ENCODE results near the gene IL1F10.

Gene IL1F10, protein sequence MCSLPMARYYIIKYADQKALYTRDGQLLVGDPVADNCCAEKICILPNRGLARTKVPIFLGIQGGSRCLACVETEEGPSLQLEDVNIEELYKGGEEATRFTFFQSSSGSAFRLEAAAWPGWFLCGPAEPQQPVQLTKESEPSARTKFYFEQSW

DNA sequence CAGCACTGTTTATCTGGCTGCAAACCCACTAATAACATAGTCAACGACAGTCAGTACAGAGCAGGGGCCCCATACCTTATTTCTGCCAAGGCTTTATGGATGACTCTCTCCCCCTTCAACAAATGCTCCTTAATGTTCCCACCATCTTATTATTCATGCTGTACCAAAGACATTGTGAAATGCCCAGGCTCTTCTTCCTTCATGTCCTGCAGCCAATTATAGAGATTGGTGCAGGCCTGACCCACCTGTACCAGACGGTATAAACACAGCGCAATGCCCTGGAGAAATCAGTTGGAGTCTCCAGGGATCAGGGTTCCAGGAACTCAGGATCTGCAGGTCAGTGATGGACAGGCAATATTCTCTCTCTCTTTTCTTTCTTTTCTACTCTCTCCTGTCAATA, at the start of gene IL1F10:
IL1F10 (plus strand) TSS at position 290 of the 400 bp plus-strand sequence. CDS start 4,769 bp downstream, outside the sequence.
- DNase-seq, result no peak

DNA sequence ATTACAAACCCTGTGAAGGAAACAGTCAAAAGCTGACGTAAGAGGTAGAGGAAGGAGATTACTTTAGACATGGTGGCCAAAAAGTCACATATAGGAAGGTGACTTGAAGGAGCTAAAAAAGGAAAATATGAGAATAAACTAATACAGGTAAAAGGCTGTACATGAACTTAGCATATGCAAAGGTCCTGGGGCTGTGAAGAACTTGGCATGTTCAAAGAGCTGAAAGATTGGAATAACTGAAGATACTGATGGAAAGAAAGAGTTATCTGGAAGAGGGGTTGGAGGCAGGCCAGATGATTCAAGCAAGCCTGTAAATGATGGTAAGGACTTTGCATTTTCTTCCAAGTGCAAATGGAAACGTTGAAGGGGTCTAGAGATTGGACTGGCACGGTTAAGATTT, 49.3 kb upstream of the IL1F10 start:
- DNase-seq, result no peak

DNA sequence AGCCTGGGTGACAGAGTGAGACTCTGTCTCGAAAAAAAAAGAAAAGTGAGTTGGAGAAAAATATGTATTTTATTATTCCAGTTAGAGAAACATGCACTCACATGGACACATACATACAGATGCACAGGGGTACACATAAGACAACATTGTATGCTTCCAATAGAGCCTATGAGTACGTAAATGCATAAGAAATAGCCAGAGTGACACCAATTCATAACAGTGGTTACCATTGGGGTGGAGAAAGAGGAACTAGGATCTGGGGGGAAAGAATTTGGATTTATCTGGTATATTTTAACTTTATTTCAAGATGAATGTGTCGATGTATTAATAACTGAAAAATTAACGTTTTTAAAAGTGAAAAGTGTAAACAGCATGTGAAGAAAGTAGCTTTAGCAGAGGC, 46.5 kb upstream of the IL1F10 start:
- no peak for DNase-seq

DNA sequence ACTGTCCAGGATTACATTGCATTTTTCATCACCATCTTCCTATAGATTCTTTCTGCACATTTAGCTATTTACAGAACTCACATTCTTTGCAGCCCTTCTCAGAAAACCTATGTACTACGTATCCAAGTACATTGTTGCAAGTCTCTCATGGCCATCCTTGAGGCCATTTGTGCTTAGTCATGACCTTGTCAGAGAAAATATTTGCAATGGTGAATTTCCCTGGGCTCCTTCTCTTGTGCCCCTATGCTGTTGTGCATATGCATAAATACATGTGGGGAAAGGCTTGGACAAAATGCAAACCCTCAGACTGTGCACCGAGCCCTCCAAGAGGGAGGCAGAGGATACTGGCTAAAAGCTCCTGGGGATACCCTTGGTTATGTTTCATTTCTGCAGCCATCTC, 43.0 kb upstream of the IL1F10 start:
- no peak for DNase-seq

DNA sequence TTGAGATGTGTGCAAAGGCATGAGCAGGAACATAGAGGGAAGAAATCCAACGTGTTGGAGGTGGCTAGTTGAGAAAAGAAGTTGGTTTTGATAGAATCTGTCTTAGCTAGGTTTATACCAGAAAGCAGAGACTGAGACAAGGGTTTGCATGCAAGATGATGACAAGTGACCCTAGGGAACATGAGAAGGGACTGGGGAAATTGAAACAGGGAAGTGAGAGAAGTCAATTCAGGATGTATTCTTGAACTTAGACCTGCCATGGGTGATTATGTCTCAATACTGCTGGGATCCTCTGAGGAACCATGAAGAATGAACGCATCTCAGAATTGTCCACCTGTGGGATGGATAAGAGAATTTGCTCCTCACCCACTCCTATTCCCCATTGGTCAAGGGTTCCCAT, 42.0 kb upstream of the IL1F10 start:
- DNase-seq, result no peak

DNA sequence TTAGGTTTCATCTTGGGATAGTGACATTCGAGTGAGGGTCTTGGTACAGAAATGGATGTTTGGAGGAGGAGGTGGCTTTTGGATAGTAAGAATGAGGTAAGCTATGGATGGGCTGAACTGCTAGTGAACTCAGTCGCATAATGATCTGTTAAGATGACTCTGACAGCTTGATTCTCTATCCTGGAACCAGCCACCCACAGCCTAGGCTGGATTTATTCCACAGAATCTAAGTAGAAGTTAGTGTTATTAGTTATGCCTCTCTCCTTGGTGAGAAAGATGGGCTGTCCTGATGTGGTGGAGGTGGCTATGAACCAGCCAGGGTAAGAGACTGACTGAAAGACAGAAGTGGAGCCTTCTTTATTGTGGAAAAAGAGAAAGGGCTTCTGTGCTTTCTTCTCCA, 40.1 kb upstream of the IL1F10 start:
- no peak for DNase-seq

DNA sequence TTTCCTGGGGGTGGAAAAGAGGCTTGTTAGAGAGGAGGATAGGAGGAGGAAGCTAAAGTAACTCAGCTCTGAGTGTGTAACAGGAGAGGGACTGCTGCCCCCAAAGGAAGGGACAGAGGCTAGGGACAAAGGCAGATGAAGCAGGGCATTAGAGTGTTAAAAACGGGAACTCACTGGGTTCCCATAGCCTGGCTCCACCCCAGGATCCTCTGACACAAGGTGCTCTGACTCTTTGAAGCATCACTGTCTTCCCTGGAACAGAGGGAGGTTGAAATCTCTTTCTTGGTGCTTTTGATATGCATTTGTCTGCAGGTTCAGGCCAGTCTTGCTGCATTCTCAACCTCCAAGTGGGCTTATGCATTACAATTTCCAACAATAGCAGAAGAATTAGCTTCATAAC, 39.7 kb upstream of the IL1F10 start:
- no peak for DNase-seq

DNA sequence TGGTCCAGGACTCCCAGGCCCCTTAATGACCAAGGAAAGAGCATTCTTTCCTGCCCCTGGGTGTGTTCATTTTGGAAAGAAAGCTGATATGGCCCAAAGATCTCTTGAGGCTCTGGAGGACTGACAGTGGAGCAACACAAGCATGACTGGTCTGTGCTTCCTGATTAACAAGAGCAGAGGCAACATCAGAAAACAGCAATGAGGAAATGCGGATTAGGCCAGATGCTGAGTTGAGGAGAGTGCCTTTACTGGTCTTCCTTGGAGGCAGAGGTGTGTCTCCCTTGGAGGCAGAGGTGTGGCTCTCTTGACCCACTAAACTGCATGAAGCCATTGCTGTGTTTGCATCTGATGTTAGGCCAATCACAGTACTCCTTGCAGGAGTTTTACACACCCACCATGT, 35.0 kb upstream of the IL1F10 start:
- no peak for DNase-seq

DNA sequence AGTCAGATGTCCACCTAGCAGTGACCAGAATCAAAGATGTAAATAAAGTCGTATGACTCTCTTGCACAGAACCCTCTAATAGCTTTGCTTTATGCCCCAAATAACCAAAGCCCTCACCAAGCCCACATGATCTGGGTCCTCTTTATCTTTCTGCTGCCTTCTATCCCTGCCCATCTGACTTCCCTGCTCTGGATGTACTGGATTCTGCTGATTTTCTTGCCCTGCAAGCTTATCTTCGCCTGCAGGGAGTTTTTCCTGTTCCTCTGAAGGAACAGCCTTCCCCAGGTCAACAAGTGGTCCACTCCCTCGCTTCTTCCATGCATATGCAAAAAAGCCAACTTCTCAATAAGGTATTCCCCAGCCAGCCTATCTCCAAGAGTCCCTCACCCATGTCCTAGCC, 33.8 kb upstream of the IL1F10 start:
- no peak for DNase-seq

DNA sequence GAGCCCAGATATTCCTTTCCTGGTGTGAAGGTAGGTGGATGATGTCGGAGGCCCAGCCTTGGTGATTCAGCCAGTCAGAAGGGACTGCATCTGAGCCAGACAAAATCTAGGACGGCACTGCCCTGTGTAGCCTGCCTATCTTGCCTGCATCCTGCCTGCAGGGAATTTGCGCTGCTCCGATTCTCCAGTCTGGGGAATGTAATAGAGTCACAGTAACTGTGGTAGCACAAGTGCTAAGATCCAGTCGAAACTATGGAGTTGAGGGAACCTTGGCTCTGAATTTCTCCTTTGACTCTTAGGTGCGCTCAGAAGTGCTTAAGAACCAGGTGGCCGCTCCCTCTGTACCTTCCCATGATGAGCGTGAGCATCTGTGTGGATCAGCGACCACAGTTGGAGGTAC, 31.0 kb upstream of the IL1F10 start:
- DNase-seq, result no peak

DNA sequence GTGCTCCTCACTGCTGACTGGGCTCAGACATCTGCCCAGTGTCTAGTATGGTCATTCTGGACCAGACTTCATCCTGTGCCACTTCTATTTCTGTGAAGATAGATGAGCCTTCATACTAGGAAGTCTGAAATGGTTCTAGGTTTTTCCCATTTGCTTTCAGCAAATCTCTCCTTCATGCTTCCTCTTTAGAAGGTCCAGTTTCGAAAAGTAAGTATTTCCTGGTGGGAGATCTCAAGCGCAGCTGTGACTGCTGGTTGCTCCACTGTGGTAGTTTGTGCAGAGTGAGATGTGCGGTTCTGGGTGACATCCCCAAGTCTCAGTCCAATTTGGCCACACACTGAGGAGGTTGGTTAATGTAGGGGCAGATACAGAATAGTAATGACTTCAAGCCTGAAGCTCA, 29.5 kb upstream of the IL1F10 start:
- DNase-seq, result no peak

DNA sequence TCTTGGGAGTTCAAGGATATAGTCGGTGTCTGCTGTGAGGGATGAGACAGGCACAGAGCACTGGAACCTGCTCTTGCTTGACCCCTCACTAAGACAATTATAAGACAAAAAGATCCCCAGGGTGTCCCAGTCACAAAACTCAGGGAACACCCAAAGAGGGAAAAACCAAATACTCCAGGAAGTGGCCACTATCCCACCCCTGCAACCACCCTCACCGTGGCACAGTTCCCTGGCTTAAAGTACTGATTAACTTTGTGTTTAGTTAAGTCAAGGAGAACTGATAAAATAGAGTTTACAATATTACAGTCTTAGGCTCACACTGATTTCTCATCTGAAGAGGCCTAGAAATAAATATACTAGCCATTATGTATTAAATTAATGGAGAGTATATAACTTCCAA, 28.6 kb upstream of the IL1F10 start:
- no peak for DNase-seq

DNA sequence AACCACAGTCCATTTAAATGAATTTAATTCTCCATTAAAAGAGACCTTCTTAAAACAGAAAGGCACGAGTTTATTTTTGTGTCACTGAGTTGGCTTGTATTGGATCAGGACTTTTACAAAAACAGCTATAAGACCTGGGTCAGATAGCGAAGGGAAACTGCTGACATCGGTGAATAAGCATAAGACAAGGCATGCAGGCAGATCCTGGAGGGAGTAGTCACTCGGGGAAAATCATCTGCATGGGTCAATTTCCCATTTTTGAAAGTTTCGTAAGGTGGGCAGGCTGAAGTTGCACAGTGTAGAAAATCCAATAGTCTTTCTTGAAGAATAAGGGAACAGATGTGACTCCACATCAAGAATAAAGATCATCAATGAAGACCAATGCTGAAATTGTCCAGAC, 28.1 kb upstream of the IL1F10 start:
- no peak for DNase-seq

DNA sequence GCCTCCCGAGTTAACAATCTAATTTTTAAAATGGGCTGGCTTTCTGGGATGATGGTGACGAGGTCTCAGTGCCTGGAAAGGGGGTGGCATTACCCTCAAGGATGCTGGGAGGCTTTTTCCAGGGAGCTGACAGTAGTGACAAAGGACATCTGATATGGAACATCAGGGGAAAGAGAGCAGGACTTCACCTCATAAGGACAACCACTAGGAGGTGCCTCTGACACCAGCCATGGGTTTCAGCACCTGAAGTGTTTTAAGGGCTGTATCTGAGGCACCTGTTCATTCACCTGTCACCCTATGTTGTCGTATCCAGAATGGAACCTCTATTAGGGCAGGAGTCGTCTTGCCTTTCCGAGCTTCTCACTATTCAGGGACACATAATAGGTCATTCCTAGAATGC, 25.9 kb upstream of the IL1F10 start:
- DNase-seq, result peak; percentile 83

DNA sequence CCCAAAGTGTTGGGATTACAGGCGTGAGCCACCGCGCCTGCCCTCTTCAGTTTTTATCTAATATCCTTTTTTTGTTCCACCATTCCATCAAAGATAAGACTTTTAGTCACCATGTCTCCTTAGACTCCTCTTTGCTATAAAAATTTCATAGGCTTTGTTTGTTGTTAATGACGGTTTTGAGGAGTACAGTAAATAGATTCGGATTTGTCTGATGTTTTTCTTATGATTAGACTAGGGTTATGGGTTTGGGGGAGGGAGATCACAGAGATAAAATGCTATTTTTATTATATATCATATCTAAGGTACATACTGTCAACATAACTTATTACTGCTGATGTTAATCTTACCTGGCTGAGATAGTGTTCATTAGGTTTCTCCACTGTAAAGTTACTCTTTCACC, 21.3 kb upstream of the IL1F10 start:
- DNase-seq, result no peak

DNA sequence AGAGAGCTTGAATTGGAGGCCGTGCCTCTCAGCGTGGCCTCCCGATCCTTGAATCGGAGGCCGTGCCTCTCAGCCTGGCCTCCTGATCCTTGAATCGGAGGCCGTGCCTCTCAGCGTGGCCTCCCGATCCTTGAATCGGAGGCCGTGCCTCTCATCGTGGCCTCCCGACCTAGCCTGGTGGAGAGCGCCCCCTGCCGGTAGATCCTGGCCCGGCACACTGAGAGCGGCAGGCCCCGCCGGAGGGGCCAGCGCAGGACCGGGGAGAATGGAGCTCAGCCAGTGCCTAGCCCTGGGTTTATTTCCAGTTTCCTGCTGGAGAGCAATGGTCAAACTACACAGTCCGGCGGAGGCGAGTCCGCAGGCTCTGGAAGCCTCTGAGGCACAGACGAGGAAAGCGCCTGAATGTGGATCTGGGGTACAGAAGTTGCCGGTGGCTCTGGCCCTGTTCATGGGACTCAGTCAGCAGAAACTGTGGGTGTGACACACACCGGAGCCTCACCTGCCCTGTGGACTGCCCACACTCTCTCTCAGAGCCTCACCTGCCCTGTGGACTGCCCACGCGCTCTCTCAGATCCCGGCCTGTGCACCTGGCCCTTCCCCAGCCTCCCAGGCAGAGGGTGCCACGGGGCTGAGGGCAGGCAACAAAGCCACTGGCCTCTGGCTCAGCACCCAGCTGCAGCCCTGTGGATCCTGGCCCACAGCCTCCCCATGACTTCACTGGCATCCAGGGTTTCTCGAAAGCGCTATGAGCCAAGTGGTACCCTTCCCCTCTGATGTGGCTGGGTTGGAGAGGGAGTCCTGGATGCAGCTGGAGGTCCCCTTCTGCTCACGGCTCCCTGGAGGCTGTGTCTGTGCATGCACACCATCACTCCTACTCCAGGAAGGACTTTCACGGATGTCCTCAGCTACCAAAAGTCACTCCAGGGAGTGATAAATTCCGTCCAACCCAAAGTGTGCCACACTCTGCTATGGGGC, 16.6 kb upstream of the IL1F10 start:
- DNase-seq, result no peak

DNA sequence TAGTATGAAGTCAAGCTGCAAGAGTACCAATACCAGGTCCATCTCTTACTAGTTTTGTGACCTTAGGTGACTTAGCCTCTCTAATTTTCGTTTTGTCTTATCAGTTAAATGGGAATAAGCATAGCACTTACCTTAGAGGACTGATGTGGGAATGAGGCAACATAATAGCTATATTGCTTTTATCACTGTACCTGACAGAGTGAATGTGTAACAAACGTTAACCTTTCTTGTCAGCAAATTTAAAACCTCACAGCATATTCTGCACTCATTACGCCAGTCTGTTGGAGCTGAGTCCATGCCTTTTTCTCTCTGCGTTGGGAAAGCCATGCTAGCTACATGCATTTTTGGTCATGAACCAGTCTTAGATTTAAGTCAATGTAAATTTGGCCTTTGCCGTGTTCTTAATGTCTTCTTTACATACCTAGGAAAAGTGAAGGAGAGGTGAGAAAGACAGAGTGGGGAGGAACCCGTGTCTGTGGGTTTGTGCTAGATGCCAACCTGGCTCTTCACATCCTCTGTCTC, 15.3 kb upstream of the IL1F10 start, which contains the start of gene IL36B:
IL36B (minus strand) TSS at position 472 of the 522 bp plus-strand sequence.
- no peak for DNase-seq

DNA sequence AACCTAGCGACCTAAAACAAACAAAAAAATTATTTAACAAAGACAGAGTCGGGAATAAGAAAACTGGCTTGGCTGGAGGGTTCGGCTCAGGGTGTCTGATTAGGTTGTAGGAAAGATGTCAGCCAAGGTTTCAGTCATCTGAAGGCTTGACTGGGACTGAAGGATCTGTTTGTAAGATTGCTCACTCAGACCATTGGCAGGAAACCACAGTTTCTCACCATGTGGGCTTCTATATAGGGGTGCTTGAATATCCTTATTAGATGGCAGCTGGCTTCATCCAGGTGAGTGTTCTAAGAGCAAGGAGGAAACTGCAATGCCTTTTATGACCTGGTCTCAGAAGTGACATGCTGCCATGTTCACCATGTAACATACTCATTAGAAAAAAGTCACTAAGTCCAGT, 14.1 kb upstream of the IL1F10 start:
- no peak for DNase-seq

DNA sequence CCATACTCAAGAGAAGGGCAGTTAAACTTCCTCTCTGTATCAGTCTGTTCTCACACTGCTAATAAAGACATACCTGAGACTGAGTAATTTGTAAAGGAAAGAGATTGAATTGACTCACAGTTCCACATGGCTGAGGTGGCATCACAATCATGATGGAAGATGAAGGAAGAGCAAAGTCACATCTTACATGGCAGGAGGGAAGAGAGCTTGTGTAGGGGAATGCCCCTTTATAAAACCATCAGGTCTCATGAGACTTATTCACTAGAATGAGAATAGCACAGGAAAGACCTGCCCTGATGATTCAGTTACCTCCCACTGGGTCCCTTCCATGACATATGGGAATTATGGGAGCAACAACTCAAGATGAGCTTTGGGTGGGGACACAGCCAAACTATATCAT, 13.7 kb upstream of the IL1F10 start:
- no peak for DNase-seq

DNA sequence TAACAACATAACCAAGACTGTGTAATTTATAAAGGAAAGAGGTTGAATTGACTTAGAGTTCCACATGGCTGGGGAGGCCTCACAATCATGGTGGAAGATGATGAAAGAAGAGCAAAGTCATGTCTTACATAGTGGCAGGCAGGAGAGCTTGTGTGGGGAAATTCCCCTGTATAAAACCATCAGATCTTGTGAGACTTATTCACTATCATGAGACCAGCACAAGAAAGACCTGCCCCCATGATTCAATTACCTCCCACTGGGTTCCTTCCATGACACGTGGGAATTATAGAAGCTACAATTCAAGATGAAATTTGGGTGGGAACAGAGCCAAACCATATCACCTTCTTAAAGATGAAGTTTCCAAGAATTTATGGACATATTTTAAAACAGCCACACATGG, 11.2 kb upstream of the IL1F10 start:
- DNase-seq, result no peak

DNA sequence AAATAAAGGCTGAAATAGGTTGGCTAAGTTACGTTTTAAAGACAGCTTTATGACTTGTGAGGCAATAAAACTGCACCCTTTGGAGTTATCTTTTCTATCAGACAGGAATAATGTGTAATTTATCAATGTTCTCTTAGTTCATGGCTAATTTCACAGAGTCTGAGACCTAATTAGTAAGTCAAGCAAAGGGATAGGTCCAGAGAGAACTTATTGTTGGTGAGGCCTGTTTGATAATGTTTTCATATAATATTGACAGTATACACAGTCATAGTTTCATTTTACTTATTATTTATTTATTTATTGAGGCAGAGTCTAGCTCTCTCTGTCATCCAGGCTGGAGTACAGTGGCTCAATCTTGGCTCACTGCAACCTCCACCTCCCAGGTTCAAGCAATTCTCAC, 10.7 kb upstream of the IL1F10 start:
- DNase-seq, result no peak

DNA sequence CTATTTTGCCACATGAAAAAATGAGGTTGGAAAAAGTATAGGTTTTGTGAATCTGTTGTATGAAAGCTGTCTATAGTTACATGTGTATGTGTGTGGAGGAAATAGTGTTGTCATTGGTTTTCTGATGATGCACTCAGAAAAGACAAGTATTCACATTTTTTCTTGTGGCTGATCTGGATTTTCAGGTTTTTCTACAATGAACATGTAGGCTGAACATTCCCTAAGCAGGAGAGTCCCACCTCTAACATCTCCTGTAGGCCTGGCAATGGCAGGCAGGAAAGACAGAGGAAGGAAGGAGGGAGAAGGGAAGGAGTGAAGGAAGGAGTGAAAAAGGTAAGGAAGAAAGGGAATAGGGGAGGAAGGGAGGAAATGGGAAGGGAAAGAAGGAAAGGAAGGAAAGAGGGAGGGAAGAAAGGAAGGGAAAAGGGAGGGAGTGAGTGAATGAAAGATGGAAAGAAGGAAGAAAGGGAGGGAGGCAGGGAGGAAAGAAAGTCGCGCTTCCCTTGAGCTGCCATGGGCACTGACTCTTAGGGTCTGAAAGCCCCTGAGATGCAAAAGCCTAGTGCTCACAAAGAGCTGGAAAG, 9.3 kb upstream of the IL1F10 start:
- DNase-seq, result peak; percentile 89

DNA sequence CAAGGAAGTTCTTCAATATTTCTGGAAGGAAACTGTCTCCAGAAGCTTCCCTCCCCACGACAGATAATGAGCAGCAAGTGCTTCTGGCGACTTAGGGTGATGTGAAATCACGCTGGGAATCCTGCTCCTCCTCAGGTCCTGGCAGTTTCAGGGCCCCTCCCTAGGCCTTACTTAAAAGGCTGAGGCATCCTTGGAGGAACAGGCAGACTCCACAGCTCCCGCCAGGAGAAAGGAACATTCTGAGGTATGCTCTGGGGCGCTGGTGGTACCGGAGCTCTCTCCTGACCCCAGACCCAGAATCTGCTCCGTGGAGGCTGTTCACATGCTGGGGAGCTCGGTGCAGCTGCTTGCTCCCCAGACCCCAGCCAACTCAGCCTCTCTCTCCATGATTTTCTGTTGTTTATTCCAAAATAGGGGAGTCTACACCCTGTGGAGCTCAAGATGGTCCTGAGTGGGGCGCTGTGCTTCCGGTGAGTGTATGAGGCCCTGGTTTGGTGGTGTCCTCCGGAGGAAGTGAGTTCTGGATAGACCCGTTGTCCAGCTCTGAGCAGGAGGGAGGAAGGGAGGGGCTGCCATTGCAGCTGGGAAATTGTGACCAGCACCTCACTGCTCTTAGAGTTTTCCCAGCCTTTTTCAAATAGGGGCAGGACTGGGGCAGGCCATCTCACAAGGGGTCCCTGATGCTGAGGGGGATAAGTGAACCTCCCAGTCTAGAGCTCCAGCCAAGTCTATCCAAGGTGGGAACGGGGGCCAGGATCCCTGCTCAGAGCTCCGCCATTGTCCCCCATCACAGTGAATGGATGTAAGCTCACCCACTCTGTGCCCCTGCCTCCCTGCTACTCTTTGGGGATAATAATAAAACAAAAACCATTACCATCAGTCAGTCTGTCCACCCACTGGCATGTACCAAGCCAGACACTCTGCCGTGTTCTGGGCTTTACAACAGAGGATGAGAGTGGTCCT, 8.5 kb upstream of the IL1F10 start, which contains the start of gene IL36RN:
IL36RN (plus strand) TSS at position 201 of the 963 bp plus-strand sequence; CDS start at position 442, 241 bp downstream.
- peak; percentile 30 for DNase-seq
